ENCODE measurements around the gene SLC11A1.

The SLC11A1 gene

GRCh38 chr2:218398437-218399390, 16.6 kb downstream of the SLC11A1 start:
- ChIA-PET CTCF (interaction anchor here (0.6 kb wide), 1 partner anchor 278 kb away, joined by 3 read pairs; no protein-coding TSS in a partner anchor), POLR2A (ENCODE audit: low non-redundant PET) (interaction anchor here (1.3 kb wide), 1 partner anchor 104 kb away, joined by 6 read pairs; no protein-coding TSS in a partner anchor)
- H3K27ac ChIP-seq: peak overlapping the region; percentile 99
- peak; percentile 73 for DNase-seq (ENCODE audit: low spot score)
- TF ChIP-seq, protein P1, sequence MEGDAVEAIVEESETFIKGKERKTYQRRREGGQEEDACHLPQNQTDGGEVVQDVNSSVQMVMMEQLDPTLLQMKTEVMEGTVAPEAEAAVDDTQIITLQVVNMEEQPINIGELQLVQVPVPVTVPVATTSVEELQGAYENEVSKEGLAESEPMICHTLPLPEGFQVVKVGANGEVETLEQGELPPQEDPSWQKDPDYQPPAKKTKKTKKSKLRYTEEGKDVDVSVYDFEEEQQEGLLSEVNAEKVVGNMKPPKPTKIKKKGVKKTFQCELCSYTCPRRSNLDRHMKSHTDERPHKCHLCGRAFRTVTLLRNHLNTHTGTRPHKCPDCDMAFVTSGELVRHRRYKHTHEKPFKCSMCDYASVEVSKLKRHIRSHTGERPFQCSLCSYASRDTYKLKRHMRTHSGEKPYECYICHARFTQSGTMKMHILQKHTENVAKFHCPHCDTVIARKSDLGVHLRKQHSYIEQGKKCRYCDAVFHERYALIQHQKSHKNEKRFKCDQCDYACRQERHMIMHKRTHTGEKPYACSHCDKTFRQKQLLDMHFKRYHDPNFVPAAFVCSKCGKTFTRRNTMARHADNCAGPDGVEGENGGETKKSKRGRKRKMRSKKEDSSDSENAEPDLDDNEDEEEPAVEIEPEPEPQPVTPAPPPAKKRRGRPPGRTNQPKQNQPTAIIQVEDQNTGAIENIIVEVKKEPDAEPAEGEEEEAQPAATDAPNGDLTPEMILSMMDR (conservative IDR thresholded peaks at IDR 0.05; ENCODE audit: low read depth): no peak

DNA sequence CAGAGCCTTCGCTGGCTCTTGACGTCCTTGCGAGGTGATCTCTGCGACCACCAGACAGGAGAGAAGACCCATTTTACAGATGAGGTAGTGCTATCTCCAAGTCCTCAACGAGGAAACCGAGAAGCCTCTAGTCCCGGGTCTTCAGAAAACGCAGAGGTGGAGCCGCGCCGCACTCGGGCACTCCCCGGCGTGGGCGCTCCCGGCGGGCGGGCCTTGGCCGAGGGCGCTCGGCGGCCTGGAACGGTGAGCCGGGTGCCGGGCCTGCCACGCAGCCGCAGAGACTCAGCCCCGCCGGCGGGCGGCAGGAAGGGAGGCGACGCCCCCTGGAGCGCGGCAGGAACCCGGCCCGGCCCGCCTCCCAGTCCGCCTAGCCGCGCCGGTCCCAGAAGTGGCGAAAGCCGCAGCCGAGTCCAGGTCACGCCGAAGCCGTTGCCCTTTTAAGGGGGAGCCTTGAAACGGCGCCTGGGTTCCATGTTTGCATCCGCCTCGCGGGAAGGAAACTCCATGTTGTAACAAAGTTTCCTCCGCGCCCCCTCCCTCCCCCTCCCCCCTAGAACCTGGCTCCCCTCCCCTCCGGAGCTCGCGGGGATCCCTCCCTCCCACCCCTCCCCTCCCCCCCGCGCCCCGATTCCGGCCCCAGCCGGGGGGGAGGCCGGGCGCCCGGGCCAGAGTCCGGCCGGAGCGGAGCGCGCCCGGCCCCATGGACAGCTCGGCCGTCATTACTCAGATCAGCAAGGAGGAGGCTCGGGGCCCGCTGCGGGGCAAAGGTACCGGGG, 17.5 kb downstream of the SLC11A1 start, which contains the start of gene CTDSP1:
TSS of gene CTDSP1 (plus strand) at position 478 of the 776 bp plus-strand sequence. CDS start at position 701, 223 bp downstream.
- peak within 1 kb of the TSS; percentile 99 for H3K27ac ChIP-seq
- POLR2A ChIA-PET (ENCODE audit: low non-redundant PET): no interaction called here
- TF ChIP-seq, protein P1 (conservative IDR thresholded peaks at IDR 0.05; ENCODE audit: low read depth): no peak
- peak; percentile 78 for DNase-seq (ENCODE audit: low spot score)
- CTCF ChIA-PET: interaction anchor here (0.6 to 0.7 kb wide), 3 partner anchors 52 to 895 kb away, joined by 3 to 4 read pairs (median 3); no protein-coding TSS in a partner anchor

DNA sequence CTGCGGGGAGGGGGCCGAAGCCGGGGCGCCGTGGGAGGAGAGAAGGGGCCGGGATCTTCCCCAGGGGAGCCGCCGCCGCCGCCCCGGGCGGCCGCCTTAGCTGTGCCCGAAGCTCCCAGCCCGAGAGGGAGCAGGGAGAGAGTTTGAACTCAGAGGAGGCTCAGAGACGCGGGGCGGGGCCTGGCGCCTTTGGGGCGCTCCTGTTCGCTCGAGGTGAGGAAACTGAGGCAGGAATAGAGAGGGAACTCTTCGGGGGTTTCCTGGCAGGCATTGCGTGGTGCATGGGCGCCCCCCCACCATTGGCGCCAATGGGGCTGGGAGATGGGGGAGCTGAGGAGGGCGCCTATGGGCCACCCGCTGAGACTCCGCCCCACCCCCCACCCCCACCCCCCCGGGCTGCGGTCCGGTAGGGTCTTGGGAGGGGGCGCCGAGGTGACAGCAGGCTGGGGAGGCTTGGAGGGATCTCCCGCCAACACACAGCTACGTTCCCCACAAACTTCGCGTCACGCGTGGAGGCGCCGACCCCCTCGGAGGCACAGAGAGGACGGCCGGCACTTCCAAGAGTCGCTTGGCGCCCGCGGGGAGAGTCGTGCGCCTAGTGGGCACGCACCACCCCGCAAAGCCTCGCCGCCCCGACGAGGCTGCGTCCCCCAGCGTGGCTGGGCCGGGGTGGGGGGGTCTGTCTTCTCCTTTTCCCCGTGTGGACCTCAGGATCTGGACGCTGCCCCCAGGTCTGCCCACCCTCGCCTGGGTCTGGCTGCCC, 18.3 kb downstream of the SLC11A1 start:
- TF ChIP-seq, protein P1 (conservative IDR thresholded peaks at IDR 0.05; ENCODE audit: low read depth): no peak
- CTCF ChIA-PET: interaction anchor here (0.6 to 0.7 kb wide), 2 partner anchors 53 to 894 kb away, joined by 3 to 4 read pairs; no protein-coding TSS in a partner anchor
- peak; percentile 36 for DNase-seq (ENCODE audit: low spot score)
- H3K27ac ChIP-seq: peak overlapping the region; percentile 99
- POLR2A ChIA-PET (ENCODE audit: low non-redundant PET): no interaction called here

DNA sequence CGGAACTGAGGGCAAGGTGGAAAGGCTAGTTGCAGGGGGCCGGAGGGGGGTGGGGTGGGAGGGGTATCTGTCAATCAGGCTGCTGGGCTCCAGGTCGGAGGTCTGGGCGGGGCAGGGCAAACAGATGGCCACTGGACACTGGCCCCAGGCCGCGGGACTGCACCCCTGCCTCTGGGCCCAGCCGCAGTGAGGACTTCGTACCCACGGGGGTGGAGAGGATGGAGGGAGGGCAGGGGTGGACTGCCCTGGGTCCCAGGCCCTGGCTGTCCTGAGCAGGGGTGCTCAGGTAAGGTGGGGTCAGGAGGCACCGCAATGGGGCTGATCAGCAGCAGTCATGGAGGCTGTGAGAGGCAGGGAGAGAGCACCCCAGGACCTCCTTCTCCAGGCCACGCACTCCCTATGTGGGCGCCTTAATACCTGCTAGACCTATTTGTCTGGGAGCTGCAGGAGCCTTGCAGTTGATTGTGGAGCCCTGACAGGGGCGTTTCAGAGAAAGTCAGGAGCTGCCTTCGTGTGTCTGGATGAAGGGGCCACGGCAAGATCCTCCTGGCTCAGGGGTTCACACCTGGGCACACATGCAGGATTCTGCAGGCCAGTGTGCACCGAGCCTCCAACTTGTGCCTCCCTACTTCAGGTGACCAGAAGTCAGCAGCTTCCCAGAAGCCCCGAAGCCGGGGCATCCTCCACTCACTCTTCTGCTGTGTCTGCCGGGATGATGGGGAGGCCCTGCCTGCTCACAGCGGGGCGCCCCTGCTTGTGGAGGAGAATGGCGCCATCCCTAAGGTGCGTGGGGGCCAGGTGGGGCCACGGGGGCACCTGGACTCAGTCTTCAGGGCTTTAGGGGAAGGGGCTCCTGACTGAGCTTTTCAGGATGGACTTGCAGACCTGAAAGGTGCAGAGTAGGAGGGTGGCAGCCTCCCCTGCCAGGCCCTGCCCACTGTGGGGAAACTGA, 19.1 kb downstream of the SLC11A1 start:
- peak overlapping the region; percentile 99 for H3K27ac ChIP-seq
- TF ChIP-seq, protein P1 (conservative IDR thresholded peaks at IDR 0.05; ENCODE audit: low read depth): no peak
- POLR2A ChIA-PET (ENCODE audit: low non-redundant PET): no interaction called here
- no peak for DNase-seq (ENCODE audit: low spot score)
- CTCF ChIA-PET: interaction anchor here (0.7 kb wide), 1 partner anchor 97 kb away, joined by 3 read pairs; no protein-coding TSS in a partner anchor

DNA sequence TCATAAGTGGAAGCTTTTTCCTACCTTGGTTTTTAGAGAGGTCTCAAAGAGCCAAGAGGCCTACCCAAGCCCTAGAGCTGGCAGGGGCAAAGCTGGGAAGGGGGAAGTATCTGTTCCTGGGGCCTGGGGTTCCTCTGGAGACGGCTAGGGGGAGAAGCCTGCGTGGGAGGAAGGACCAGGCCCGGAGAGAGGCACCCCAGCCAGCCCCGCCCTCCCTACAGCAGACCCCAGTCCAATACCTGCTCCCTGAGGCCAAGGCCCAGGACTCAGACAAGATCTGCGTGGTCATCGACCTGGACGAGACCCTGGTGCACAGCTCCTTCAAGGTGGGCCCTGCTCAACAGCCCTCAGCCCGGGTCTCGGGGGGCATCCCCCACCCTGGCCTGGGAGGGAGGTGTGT, 19.8 kb downstream of the SLC11A1 start:
- ChIA-PET CTCF (interaction anchor here (0.6 to 0.7 kb wide), 2 partner anchors 61 to 98 kb away, joined by 3 read pairs; no protein-coding TSS in a partner anchor), POLR2A (ENCODE audit: low non-redundant PET) (no interaction called here)
- TF ChIP-seq, protein P1 (conservative IDR thresholded peaks at IDR 0.05; ENCODE audit: low read depth): no peak
- peak overlapping the region; percentile 99 for H3K27ac ChIP-seq
- no peak for DNase-seq (ENCODE audit: low spot score)
